ENCODE results near the gene MED1.

- no peak for TF ChIP-seq CTCF (IDR thresholded peaks at IDR 0.05)
- no peak for TF ChIP-seq POLR2AphosphoS5 (IDR thresholded peaks at IDR 0.05; ENCODE audit: low read depth, low read length)
- no peak for TF ChIP-seq REST (IDR thresholded peaks at IDR 0.05; ENCODE audit: insufficient read depth in 1 of 2, low read depth in 2 of 2, low read length in 1 of 2)
Measured at GRCh38 chr17:39401412-39402243, 49.4 kb downstream of the MED1 start, which contains the start of gene FBXL20.

All from Panc1 (cell line).